ENCODE results near the gene CAPZA1.

CAPZA1 gene

DNA sequence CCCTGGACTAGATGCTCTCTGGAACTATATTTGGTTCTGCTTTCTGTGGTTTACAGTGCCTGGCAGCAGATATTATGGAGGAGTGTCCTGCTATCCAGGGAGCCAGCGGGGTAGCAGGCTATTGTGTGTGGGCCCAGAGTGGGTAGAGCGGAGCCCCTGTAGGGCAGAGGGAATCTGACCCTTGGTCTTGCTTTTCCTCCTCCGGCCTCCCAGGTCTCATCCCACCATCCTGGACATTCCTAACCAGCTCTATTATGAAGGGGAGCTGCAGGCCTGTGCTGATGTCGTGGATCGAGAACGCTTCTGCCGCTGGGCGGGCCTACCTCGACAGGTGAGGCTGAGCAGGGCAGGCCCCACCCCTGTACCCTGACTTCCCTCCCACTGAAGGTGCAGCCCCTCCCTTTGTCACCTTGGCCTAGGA, 78.2 kb downstream of the CAPZA1 start:
- H3K4me3 ChIP-seq (ENCODE audit: low read depth, low read length) = no peak overlapping the region
- no peak for DNase-seq (ENCODE audit: low read depth)

DNA sequence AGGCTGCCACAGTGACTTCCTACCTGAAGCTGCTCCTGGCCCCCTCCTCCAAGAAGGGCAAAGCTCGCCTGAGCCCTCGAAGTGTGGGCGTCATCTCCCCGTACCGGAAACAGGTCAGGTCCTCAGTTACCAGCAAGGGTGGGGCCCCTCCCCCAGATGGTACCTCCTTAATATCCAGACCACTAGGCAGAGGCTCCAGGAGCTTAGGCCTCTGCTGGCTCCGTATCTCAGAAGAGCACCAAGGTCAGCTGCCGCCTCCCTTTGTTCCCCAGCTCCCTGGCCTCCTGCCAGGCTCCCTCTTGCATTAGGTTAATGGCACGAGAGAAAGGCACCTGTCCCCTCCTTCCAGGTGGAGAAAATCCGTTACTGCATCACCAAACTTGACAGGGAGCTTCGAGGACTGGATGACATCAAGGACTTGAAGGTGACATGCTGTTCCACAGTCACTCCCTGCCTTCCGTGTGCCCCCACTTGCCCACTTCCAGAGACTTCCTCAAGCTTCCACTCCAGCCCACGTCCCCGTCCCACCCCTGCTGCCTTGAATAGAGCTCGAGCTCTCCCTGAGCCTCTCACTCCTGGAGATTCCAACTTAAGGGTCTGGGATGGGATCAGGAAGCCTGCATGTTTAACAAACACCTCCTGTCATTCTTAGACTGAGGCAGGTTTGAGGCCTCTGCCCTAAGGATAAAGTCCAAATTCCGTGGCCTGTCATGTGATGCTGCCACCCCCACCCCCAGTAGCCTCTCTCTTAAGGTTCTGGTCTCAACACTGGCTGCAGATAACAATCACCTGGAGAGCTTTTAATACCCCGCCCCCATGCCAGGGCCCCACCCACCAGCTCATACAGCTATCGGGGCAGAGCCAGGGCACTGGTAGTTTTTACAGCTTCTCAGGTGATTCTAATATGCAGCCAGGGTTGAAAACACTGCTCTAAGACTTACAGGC, 79.0 kb downstream of the CAPZA1 start:
- no peak overlapping the region for H3K4me3 ChIP-seq (ENCODE audit: low read depth, low read length)
- DNase-seq (ENCODE audit: low read depth) = no peak

DNA sequence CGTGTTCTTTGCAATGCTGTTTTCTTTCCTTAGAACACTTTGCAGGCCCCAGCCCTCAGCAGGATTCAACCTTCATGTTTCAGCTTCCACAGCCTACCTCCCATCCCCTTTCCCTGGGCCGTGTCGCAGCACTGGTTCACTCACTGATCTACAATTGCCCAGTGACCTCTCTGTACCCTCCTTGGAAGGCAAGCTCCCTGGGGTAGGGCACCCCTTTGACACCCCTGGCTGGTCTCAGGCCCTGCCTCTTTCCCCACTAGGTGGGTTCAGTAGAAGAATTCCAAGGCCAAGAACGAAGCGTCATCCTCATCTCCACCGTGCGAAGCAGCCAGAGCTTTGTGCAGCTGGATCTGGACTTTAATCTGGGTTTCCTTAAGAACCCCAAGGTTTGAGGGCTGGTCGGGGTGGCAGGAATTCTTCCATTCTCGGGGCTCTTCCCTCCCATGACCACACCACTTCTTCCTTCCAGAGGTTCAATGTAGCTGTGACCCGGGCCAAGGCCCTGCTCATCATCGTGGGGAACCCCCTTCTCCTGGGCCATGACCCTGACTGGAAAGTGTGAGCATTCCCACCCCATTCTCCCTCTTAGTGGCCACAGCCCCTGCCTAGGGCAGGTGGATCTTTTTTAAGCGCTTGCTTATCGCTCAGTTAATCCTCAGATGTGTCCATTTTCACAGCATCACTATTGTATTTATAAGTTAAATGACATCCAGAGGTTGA, 80.0 kb downstream of the CAPZA1 start:
- DNase-seq (ENCODE audit: low read depth) = no peak
- H3K4me3 ChIP-seq (ENCODE audit: low read depth, low read length) = no peak overlapping the region

DNA sequence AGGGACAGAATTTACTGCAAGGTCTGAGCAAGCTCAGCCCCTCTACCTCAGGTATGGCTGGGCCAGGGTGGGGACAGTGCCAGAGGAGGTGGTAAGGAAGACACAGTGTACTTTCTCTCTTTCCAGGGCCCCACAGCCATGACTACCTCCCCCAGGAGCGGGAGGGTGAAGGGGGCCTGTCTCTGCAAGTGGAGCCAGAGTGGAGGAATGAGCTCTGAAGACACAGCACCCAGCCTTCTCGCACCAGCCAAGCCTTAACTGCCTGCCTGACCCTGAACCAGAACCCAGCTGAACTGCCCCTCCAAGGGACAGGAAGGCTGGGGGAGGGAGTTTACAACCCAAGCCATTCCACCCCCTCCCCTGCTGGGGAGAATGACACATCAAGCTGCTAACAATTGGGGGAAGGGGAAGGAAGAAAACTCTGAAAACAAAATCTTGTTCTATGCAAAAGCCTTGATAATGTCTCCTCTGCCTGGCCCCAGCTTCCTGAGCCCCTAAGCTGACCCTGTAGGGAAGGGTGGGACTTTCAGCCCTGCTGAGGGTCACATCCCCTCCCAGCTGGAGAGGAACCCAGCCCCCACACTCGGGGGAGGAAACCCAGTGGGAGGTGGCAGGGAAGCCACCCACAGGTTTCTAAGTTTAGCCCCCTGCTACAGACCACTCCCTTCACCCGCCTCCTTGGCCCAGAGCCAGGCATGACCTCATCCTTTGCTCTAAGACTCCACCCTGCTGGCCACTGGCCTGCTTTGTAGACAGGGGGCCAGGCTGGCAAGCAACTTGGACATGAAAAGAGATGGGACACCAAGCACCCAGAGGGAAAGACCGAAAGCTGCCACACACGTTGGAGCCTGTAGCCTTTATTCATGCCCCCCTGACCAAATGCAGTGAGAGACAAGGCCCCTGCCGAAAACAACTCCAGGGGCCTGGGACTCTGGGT, 80.9 kb downstream of the CAPZA1 start:
- no peak overlapping the region for H3K4me3 ChIP-seq (ENCODE audit: low read depth, low read length)

DNA sequence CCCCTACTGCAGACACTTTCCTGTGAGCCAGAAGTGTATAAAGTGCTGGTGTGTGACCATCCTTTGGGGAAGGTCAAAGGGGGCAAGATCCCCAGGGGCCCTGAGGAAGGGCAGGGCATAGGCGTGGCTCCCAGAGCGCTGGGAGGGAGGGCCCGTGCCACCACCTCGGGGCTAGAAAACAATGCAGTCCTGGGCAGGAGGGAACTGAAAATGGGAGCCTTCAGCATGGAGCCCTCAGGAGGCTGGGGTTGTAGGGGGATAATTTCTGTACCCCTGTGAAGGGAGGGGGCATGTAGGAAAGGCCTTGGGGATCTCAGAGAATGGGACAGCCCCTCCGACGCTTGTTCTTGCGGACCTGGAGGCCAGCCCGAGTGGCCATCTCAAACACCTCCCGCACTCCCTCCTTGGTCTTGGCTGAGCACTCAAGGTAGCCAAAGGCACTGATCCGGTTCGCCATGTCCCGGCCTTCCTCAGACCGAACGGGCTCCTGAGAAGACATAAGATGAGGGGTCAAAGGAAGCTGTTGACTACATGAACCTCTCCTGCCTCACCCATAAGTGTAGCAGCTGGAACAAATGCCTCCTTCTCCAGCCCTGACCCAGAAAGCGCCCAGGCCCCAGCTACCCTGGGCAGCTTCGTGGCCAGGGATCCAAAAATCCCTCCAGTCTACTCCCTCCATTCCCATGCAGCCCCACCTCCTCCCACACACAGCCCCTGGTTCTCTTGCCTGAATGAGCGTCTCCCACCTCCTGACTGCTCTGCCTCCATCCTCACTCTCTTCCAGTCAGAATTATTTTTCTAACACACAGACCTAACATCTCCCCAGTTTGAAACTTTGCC, 81.8 kb downstream of the CAPZA1 start:
- no peak for DNase-seq (ENCODE audit: low read depth)
- no peak overlapping the region for H3K4me3 ChIP-seq (ENCODE audit: low read depth, low read length)

More for the DNA sequence above, 80.9 kb downstream of the CAPZA1 start:
- peak; percentile 92 for DNase-seq (ENCODE audit: low read depth)

DNA sequence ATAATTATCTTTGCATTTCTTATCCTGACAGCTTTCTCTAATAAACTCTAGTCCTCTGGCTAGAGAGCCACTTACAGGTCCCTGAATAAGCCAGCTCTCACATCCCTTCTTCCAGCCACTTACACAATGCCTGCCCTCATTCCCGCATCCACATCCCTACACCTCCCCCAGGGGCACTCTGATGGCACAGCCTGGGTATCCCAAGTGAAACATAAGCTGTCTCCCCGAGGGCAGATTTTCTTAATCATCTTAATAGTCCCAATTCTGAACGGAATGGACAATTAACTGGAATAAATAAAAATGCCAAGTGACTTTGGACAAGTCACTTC, 82.4 kb downstream of the CAPZA1 start:
- DNase-seq (ENCODE audit: low read depth) = no peak
- H3K4me3 ChIP-seq (ENCODE audit: low read depth, low read length) = no peak overlapping the region

DNA sequence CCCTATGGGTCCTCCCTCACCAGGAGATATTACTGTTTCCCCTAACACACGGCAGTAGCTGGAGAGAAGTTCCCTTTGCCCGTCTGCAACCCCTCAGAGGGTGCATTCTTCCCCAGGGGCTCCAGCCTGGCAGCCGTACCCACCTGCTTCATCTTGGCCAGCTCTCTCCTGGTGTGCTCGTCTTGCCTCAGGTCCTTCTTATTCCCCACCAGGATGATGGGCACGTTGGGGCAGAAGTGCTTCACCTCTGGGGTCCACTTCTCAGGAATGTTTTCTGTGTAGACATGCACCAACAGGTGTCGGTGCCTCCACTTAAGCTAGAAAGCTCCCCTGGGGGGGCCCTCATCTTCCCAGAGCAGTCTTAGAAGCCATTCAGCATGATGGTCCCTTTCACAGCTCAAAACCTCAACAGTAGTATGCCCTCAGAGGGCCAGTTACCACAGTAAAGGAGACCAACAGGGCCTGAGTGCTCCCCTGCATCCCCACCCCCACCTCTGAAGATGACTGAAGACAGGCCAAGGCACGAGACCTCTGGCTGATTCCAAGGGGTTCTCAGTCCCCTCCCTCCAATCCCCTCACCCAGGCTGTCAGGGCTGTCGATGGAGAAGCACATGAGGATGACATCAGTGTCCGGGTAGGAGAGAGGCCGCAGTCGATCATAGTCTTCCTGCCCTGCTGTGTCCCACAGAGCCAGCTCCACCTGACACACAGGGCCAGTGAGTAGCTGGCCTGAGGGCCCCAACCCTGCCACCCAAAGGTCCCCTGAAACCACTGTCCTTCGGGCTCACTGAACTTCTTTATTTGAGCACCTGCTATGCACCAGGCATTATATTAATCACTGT, 83.0 kb downstream of the CAPZA1 start:
- no peak for DNase-seq (ENCODE audit: low read depth)
- H3K4me3 ChIP-seq (ENCODE audit: low read depth, low read length) = no peak overlapping the region

DNA sequence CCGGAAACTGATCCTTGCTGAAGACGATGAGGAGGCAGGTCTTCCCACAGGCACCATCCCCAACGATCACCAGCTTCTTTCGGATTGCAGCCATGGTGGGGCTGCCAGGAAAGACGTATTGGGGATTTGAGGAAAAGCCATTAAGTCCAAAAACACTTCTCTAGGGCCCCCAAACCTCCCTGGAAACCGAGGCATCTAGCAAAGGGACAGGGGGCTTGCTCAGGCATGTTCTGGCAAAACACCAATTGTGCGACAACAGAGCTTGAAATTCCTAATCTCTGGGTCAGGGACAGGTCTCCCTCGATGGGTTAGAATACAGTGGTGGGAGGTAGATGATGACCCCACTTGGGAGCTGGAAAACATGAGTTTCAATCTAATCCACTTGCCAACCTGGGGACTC, 84.1 kb downstream of the CAPZA1 start:
- no peak overlapping the region for H3K4me3 ChIP-seq (ENCODE audit: low read depth, low read length)
- DNase-seq (ENCODE audit: low read depth) = no peak

DNA sequence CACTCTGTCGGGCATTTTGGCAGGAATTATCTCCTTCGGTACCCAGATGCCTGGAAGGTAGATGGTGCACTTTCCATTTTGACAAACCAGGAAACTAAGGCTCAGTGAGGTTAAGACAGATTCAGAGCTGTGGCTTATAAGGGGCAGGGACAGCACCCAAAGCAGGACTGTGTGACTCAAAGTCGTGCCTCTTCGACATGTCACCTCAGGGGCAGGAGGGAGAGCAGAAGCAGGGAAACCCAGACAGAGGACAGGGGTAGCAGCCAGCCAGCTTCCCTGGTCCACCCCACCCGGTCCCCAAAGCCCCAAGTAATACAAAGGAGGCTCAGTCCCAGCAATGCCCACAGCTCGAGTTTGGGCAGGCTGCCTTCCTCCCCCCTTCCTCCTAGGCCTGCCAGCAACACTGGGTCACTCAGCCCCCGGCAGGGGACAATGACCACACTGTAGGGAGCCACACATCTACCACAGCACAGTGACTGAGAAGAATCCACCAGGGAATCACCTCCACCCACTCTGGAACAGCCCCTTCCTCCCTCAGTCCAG, 84.8 kb downstream of the CAPZA1 start:
- H3K4me3 ChIP-seq (ENCODE audit: low read depth, low read length) = peak overlapping the region; percentile 92
- DNase-seq (ENCODE audit: low read depth) = no peak

DNA sequence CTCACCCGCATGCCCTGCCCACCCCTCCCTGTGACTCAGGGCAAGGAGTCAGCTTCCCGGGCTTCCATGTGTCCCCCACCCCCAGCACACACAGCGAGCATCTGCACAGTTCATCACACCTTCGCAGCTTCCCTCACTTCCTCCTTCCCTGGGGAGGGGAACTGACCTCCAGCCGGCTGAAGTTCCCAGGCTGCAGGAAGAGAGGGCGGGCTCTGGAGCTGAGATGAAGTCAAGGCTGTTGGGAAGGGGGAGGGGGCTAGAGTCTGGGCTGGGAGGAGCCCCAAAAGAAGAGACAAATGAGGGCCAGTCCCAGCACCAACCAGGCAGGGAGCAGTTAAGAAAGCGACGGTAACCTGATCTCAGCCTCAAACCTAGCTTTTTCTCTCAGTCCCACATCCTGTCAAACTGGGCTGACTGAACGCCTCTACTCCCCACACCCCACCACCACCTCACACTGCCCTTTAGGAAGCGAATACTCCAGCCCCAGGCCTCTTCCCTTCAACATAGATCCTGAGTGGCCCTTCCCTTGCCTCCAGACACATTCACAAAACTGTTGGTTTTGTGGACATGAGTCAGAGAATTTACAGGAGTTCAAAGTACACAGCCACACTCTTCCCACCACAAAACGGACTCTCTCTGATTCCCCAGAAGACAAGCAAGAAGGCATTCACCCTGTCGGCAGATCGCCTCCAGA, 85.4 kb downstream of the CAPZA1 start:
- peak; percentile 96 for DNase-seq (ENCODE audit: low read depth)
- peak overlapping the region; percentile 92 for H3K4me3 ChIP-seq (ENCODE audit: low read depth, low read length)

DNA sequence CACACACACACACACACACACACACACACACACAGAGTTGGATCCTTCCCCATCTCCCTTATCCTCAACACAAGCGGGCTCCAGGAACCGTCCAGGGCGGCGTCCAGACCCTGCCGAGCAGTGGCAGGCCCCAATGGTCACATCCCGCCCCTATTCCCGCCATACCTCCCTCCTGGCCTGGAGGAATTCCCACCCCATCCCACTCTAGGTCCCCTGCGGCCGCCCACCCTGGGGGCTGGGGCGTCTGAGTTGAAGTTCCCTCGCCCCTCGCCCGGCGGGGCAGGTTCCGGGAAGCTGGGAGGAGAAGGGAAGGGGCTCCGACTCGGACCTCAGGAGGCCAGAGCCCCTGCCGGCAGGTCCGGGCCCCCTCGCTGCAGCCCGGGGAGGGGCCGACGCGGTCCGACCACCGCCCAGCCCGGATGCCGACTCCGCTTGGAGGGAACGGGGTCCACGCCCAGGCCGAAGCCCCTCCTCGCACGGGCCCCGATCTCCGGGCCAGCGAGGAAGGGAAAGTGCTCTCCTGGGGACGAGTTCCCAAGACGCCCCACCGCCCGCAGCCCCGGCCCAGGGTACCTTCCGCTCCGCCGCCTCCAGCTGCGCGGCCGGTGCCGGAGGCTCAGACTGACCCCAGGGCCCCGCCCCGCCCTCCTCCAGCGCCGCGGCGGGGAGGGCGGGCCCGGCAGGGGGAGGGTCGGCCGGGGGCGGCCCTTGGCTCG, 87.0 kb downstream of the CAPZA1 start, which contains the start of gene RHOC:
TSS of gene RHOC (minus strand) at position 623 of the 716 bp plus-strand sequence. CDS start 3,328 bp downstream, outside the sequence.
- peak within 1 kb of the TSS; percentile 92 for H3K4me3 ChIP-seq (ENCODE audit: low read depth, low read length)
- no peak for DNase-seq (ENCODE audit: low read depth)

DNA sequence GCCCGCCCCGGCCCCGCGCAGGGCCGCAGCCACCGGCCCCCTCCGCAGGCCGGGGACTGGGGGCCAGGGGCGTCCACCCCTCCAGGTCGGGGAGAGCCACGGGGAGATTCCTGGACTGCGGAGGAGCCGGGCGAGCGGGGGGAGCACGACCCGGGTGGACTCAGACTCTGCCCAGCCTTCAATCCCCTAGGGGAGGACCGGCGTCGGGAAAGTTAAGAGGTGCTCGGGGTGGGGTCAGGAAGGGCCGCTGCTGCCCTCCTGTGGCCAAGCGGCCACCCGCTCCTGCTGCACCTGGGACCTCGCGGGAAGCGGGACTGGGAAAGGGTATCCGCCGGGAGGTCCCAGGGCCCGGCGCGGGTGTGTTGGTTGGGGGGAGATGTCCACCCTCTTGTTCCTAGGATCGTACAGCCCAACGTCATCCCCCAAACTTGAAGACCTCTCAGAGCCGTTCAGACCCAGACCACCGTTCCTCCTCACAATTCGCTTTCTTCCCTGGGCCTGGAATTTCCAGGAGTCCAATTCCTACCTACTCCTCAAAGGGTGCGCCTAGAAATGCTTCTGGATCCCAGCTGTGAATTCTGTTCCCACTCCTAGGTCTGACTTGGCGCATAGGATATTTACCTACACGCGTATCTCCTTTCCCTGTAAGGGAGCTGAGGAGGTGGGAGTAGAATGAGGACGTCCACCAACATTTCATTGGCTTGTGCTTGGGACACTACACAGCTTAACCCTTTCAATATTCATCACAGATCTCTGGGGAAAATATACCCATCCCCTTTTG, 87.8 kb downstream of the CAPZA1 start:
- H3K4me3 ChIP-seq (ENCODE audit: low read depth, low read length) = peak overlapping the region; percentile 92
- DNase-seq (ENCODE audit: low read depth) = no peak

DNA sequence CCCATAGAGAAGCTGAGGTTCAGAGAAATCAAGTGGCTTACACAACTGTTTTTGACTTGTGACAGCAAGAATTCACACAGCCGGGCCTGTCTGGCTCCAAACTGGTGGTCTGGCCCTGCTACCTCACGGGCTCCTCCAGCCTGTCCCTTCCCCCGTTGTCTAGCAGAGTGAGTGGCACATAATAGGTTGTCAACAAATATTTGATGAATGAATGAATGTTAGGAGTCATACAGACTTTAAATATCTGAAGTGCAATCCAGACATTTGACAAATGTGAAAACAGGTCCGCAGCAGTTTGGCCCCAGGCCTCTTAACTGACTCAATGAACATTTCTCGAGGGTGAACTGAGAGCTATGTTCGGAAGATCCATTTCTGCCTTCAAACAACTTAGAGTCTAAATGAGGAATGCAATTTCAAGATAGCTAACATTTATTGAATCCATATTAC, 88.4 kb downstream of the CAPZA1 start:
- no peak for DNase-seq (ENCODE audit: low read depth)
- no peak overlapping the region for H3K4me3 ChIP-seq (ENCODE audit: low read depth, low read length)

DNA sequence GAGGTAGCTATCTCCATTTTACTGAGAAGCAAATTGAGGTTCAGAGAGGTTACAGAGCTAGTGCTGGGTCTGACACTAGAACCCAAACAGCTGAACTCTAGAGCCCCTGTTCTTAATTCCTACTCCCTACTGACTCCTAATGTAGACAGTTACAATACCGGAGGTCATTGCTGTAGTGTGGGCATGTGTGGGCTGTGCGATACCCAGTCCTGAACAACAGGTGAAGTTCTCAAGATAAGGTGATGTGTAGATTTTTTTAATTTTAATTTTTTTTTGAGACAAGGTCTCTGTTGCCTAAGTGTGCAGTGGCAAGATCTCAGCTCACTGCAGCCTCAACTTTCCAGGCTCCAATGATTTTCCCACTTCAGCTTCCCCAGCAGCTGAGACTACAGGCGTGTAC, 88.9 kb downstream of the CAPZA1 start:
- no peak overlapping the region for H3K4me3 ChIP-seq (ENCODE audit: low read depth, low read length)

DNA sequence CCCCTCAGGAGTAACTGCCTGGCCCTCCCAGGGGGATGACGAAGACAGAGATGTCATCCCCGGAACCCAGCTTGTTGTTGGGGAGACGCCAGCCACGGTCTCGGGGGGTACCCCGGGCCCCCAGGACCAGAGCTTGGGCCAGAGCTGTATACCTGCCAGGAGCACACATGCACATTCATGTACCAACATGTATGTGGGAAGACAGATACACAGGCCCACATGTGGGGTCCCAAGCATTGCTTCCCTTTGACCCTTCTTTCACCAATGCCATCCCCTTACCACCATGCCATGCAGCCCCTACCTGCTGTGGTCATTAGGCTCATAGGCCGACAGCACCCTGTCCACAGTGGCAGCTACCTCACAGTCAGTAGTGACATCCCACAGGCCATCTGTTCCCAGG, 90.5 kb downstream of the CAPZA1 start:
- no peak overlapping the region for H3K4me3 ChIP-seq (ENCODE audit: low read depth, low read length)
- DNase-seq (ENCODE audit: low read depth) = no peak

More for the DNA sequence above, 88.9 kb downstream of the CAPZA1 start:
- no peak for DNase-seq (ENCODE audit: low read depth)

DNA sequence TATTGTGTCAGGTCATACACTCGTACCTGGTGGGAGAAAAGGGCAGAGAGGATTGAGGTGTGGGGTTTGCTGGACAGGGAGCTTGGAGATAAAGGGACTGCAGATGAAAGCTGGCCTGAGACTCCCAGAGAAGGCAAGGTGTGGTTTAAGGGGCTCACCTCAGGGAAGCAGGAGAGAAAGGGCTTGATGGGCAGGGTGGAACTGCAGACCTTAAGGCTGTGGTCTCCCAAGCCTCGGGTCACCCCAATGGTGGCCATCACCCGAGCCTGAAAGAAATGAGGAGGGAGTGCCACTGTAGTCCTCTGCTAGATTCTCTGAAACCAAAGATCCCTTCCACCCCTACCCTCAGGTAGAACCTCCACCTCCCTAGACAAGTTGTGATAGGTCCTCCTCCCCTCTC, 91.0 kb downstream of the CAPZA1 start:
- no peak for DNase-seq (ENCODE audit: low read depth)
- no peak overlapping the region for H3K4me3 ChIP-seq (ENCODE audit: low read depth, low read length)
